GM23248 (cell line): ENCODE results near the gene BRF1.

Source experiments
- EZH2 ChIP-seq: fragments of 200-600 bp; sonication (generic); IDR thresholded peaks from 2 replicates; pipeline ENCODE4 v1.6.1; 2018; ENCODE audit warnings: antibody characterized with exemption, mild to moderate bottlenecking; ENCODE audit not compliant: insufficient read depth, poor library complexity, severe bottlenecking
- EZH2phosphoT487 ChIP-seq: fragments of 200-600 bp; sonication (generic); IDR thresholded peaks from 2 replicates; pipeline ENCODE4 v1.6.1; 2018; ENCODE audit warnings: antibody characterized with exemption, moderate library complexity, mild to moderate bottlenecking, low read depth; ENCODE audit not compliant: insufficient read depth

- TF ChIP-seq EZH2phosphoT487 (no peak), EZH2 (no peak)
Observed at GRCh38 chr14:105182296-105183020, 118.3 kb downstream of the BRF1 start.
